Measurements from ENCODE around the gene PTBP1. TPM values are rescaled to one million over a fixed set of nuclear protein-coding genes. Genes with fewer than 3 reads are reported as not detected.

PTBP1 gene
- total and polyA plus RNA-seq, 2 of the 13 experiments (the other 11 are each of a cell fraction or from before 2014, with no cell fraction given) = 195 to 288 TPM

- Histone ChIP-seq H3K4me3 (replicated peaks in 1 of 3; ENCODE audit: insufficient read depth in 1 of 3, low read depth in 2 of 3, low read length in 3 of 3) (peak overlapping the region in 2 of 3 experiments; percentile 15 to 42; a peak in 3 of 6 replicates), H3K27me3 (ENCODE audit: control insufficient read depth in 1 of 2, insufficient read depth in 2 of 2, low read length in 2 of 2) (no peaks in the 10 kb centered on the region), H4K20me1 (ENCODE audit: insufficient read depth, low read length) (no peaks in the 10 kb centered on the region), H3K9ac (ENCODE audit: insufficient read depth, low read depth, low read length) (peak overlapping the region; percentile 25), H3K27ac (ENCODE audit: extremely low read length, insufficient read depth, low read length) (no peak overlapping the region), H3K4me2 (ENCODE audit: low read depth, low read length) (peak overlapping the region; percentile 83), H2AFZ (ENCODE audit: low read length) (no peak overlapping the region), H3K9me3 (ENCODE audit: low read length) (no peaks in the 10 kb centered on the region), H3K4me1 (ENCODE audit: insufficient read depth, low read length) (peaks cover 56% of the 10 kb centered on the region), H3K36me3 (replicated peaks in 1 of 2; ENCODE audit: control insufficient read depth in 1 of 2, insufficient read depth in 2 of 2, low read length in 2 of 2) (no peaks in the 10 kb centered on the region), H3K79me2 (ENCODE audit: insufficient read depth, low read length) (peaks cover 5% of the 10 kb centered on the region)
- TF ChIP-seq HOXA3 (CRISPR knock-in tag; IDR thresholded peaks at IDR 0.05) (0 out of 2 replicates have a peak, but pooled peaks have one; percentile 13), MEIS2 (CRISPR knock-in tag; IDR thresholded peaks at IDR 0.05) (no peak), AKAP8 (CRISPR knock-in tag; IDR thresholded peaks at IDR 0.05) (no peak)
- TF ChIP-seq, protein P1, sequence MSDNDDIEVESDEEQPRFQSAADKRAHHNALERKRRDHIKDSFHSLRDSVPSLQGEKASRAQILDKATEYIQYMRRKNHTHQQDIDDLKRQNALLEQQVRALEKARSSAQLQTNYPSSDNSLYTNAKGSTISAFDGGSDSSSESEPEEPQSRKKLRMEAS (IDR thresholded peaks at IDR 0.05) = no peak
- TF ChIP-seq, protein P2, sequence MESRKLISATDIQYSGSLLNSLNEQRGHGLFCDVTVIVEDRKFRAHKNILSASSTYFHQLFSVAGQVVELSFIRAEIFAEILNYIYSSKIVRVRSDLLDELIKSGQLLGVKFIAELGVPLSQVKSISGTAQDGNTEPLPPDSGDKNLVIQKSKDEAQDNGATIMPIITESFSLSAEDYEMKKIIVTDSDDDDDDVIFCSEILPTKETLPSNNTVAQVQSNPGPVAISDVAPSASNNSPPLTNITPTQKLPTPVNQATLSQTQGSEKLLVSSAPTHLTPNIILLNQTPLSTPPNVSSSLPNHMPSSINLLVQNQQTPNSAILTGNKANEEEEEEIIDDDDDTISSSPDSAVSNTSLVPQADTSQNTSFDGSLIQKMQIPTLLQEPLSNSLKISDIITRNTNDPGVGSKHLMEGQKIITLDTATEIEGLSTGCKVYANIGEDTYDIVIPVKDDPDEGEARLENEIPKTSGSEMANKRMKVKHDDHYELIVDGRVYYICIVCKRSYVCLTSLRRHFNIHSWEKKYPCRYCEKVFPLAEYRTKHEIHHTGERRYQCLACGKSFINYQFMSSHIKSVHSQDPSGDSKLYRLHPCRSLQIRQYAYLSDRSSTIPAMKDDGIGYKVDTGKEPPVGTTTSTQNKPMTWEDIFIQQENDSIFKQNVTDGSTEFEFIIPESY (CRISPR knock-in tag; IDR thresholded peaks at IDR 0.05) = peak; percentile 65
- DNase-seq (ENCODE audit: low spot score) = no peak
- no peak for FAIRE-seq
- intact Hi-C loops (cut with micrococcal nuclease; ENCODE audit: unreplicated experiment) = loop anchor here (10.0 kb wide), 1 partner anchor 214 kb away; no protein-coding TSS in a partner anchor
- WGBS (ENCODE audit: low lambda C conversion rate) = 28% methylated on average over 11 of the region's 15 CpGs
- no TSS peak for BruUV-seq (replicated peaks)
- in situ Hi-C loops (cut with HindIII; ENCODE audit: extremely low pct_ligation_motif_present, low pct_unique_long_range_greater_than_20kb) = no loop called here
- CTCF ChIA-PET (ENCODE audit: low intra/inter-chr PET ratio, low total read pairs) = no interaction called here
- no peak for ATAC-seq
- POLR2A ChIA-PET = interaction anchor here (2.0 kb wide), 1 partner anchor 16 kb away, joined by 10 read pairs; the partner anchor contains the start of gene PTBP1
These were observed 16.3 kb upstream of the PTBP1 start for GRCh38 chr19:780935-781334.

GRCh38 chr19:781800-782184 is 15.5 kb upstream of the PTBP1 start:
- in situ Hi-C loops (cut with HindIII; ENCODE audit: extremely low pct_ligation_motif_present, low pct_unique_long_range_greater_than_20kb) = no loop called here

More at GRCh38 chr19:781800-782184, 15.5 kb upstream of the PTBP1 start:
- Histone ChIP-seq H4K20me1 (ENCODE audit: insufficient read depth, low read length) (no peaks in the 10 kb centered on the region), H3K9me3 (ENCODE audit: low read length) (no peaks in the 10 kb centered on the region), H3K4me2 (ENCODE audit: low read depth, low read length) (peak overlapping the region; percentile 83), H3K79me2 (ENCODE audit: insufficient read depth, low read length) (peaks cover 5% of the 10 kb centered on the region), H3K27me3 (ENCODE audit: control insufficient read depth in 1 of 2, insufficient read depth in 2 of 2, low read length in 2 of 2) (no peaks in the 10 kb centered on the region), H3K4me1 (ENCODE audit: insufficient read depth, low read length) (peaks cover 56% of the 10 kb centered on the region), H3K36me3 (replicated peaks in 1 of 2; ENCODE audit: control insufficient read depth in 1 of 2, insufficient read depth in 2 of 2, low read length in 2 of 2) (no peaks in the 10 kb centered on the region), H3K9ac (ENCODE audit: insufficient read depth, low read depth, low read length) (peak overlapping the region; percentile 72), H3K4me3 (replicated peaks in 1 of 3; ENCODE audit: insufficient read depth in 1 of 3, low read depth in 2 of 3, low read length in 3 of 3) (peak overlapping the region; percentile 74 to 86 (median 76)), H2AFZ (ENCODE audit: low read length) (no peak overlapping the region), H3K27ac (ENCODE audit: extremely low read length, insufficient read depth, low read length) (peak overlapping the region; percentile 85)
- TF ChIP-seq ZNF292 (CRISPR knock-in tag; IDR thresholded peaks at IDR 0.05; ENCODE audit: borderline replicate concordance, low read depth) (peak; percentile 41; the same call in 1 of the 2 replicates), ZNF543 (CRISPR knock-in tag; IDR thresholded peaks at IDR 0.05) (0 out of 2 replicates have a peak, but pooled peaks have one; percentile 21), ZNF329 (CRISPR knock-in tag; IDR thresholded peaks at IDR 0.05; ENCODE audit: low read depth) (peak; percentile 4; the same call in 1 of the 2 replicates), ZNF460 (CRISPR knock-in tag; IDR thresholded peaks at IDR 0.05; ENCODE audit: borderline replicate concordance) (peak; percentile 64; the same call in 1 of the 2 replicates), ZMYM3 (CRISPR knock-in tag; IDR thresholded peaks at IDR 0.05) (peak; percentile 16; the same call in 1 of the 2 replicates), FOXC1 (CRISPR knock-in tag; IDR thresholded peaks at IDR 0.05; ENCODE audit: borderline replicate concordance) (no peak), SAP130 (CRISPR knock-in tag; IDR thresholded peaks at IDR 0.05; ENCODE audit: low read depth) (peak; percentile 10; the same call in 1 of the 2 replicates), SRF (IDR thresholded peaks at IDR 0.05; ENCODE audit: low read depth, low read length) (no peak)
- ATAC-seq = peak; percentile 35; the same call in 2 of the 3 replicates
- POLR2A ChIA-PET = interaction anchor here (1.0 to 2.2 kb wide), 7 partner anchors 9 to 78 kb away, joined by 3 to 11 read pairs (median 3); partner anchors contain the start of gene PTBP1
- 25% methylated on average over 12 of the region's 19 CpGs for WGBS (ENCODE audit: low lambda C conversion rate)
- BruUV-seq (replicated peaks) = no TSS peak
- FAIRE-seq = no peak
- intact Hi-C loops (cut with micrococcal nuclease; ENCODE audit: unreplicated experiment) = loop anchor here (10.0 kb wide), 1 partner anchor 213 kb away; no protein-coding TSS in a partner anchor
- CTCF ChIA-PET (ENCODE audit: low intra/inter-chr PET ratio, low total read pairs) = no interaction called here
- DNase-seq (ENCODE audit: low spot score) = no peak
